ENCODE results near the gene ARFGEF2.
"Not testable (repeated sequence)": the region's sequence is repeated elsewhere in the genome, so short reads cannot be mapped to it uniquely, and the experiment has no call there.

Gene ARFGEF2

GRCh38 chr20:48951646-48952045, 30.1 kb downstream of the ARFGEF2 start:
- no peak for DNase-seq (ENCODE audit: low read depth)

- DNase-seq (ENCODE audit: low read depth) = no peak
These were observed 31.1 kb downstream of the ARFGEF2 start for GRCh38 chr20:48952656-48953055.

GRCh38 chr20:48953653-48954052, 32.1 kb downstream of the ARFGEF2 start:
- no peak for DNase-seq (ENCODE audit: low read depth)

- DNase-seq (ENCODE audit: low read depth) = no peak
These were observed 34.5 kb downstream of the ARFGEF2 start for GRCh38 chr20:48956052-48956451.

- DNase-seq (ENCODE audit: low read depth) = no peak
These were observed 35.6 kb downstream of the ARFGEF2 start for GRCh38 chr20:48957053-48957481.

GRCh38 chr20:48957533-48957932, 36.0 kb downstream of the ARFGEF2 start:
- no peak for DNase-seq (ENCODE audit: low read depth)

- DNase-seq (ENCODE audit: low read depth) = no peak
These were observed 37.2 kb downstream of the ARFGEF2 start for GRCh38 chr20:48958743-48959142.

- DNase-seq (ENCODE audit: low read depth) = no peak
These were observed 38.5 kb downstream of the ARFGEF2 start for GRCh38 chr20:48959899-48960550.

- no peak for DNase-seq (ENCODE audit: low read depth)
These were observed 40.9 kb downstream of the ARFGEF2 start for GRCh38 chr20:48962421-48962820.

- no peak for DNase-seq (ENCODE audit: low read depth)
These were observed 41.7 kb downstream of the ARFGEF2 start for GRCh38 chr20:48962976-48963771.

- no peak for DNase-seq (ENCODE audit: low read depth)
These were observed 43.8 kb downstream of the ARFGEF2 start for GRCh38 chr20:48965189-48965910.

- DNase-seq (ENCODE audit: low read depth) = no peak
These were observed 49.3 kb downstream of the ARFGEF2 start for GRCh38 chr20:48970681-48971365.

GRCh38 chr20:48971956-48972355, 50.4 kb downstream of the ARFGEF2 start:
- DNase-seq (ENCODE audit: low read depth) = no peak

GRCh38 chr20:48972816-48973215, 51.3 kb downstream of the ARFGEF2 start:
- no peak for DNase-seq (ENCODE audit: low read depth)

- DNase-seq (ENCODE audit: low read depth) = no peak
These were observed 54.4 kb downstream of the ARFGEF2 start for GRCh38 chr20:48975955-48976354.

- not testable (repeated sequence) for DNase-seq (ENCODE audit: low read depth)
These were observed 58.5 kb downstream of the ARFGEF2 start for GRCh38 chr20:48979980-48980379.

GRCh38 chr20:48983423-48984400, 62.2 kb downstream of the ARFGEF2 start:
- DNase-seq (ENCODE audit: low read depth) = no peak

- no peak for DNase-seq (ENCODE audit: low read depth)
These were observed 63.2 kb downstream of the ARFGEF2 start for GRCh38 chr20:48984575-48985219.

GRCh38 chr20:48986899-48987298, 65.4 kb downstream of the ARFGEF2 start:
- no peak for DNase-seq (ENCODE audit: low read depth)

- DNase-seq (ENCODE audit: low read depth) = no peak
These were observed 69.0 kb downstream of the ARFGEF2 start for GRCh38 chr20:48990467-48990866.
